Heart left ventricle (tissue), 16 donors: ENCODE results near the gene TMEM145. TPM values are rescaled to one million over a fixed set of nuclear protein-coding genes. Genes with fewer than 3 reads are reported as not detected.
A peak's percentile ranks its signal among the peaks of the same experiment; 100 is the strongest.

Source experiments
- ATAC-seq, 4 donors: fragments of 200-7000 bp; cut with Tn5 transposase; one replicate each; pipeline ENCODE4 v1.9.1; 2020 to 2022; ENCODE audit warnings: moderate library complexity in 4 of 4, mild to moderate bottlenecking in 3 of 4, moderate number of reproducible peaks in 1 of 4
- DNase-seq, 5 donors: peaks; one replicate each; pipeline ENCODE4 v3.0.0-alpha.2; 2020
- H3K27ac ChIP-seq, 12 donors: fragments of 200-600 bp; sonication (generic) in 4 of 12; one replicate each; pipeline versions ENCODE4 v1.5.0 to v1.8.0; 2016 to 2022; ENCODE audit warnings: mild to moderate bottlenecking in 2 of 12
- H3K27me3 ChIP-seq, 9 donors: fragments of 200-600 bp; sonication (generic) in 2 of 9; one replicate each; pipeline versions ENCODE4 v1.5.1 to v1.8.0; 2016 to 2022; ENCODE audit warnings: mild to moderate bottlenecking in 3 of 9
- H3K36me3 ChIP-seq, 9 donors: fragments of 200-600 bp; sonication (generic) in 2 of 9; one replicate each; pipeline versions ENCODE4 v1.5.0 to v1.8.0; 2018 to 2022; ENCODE audit warnings: mild to moderate bottlenecking in 2 of 9
- H3K4me1 ChIP-seq, 12 donors: fragments of 200-600 bp; sonication (generic) in 4 of 12; one replicate each; pipeline versions ENCODE4 v1.5.0 to v1.8.0; 2016 to 2022; ENCODE audit warnings: mild to moderate bottlenecking in 3 of 12
- H3K4me3 ChIP-seq, 12 donors: fragments of 200-600 bp; sonication (generic) in 4 of 12; one replicate each; pipeline versions ENCODE4 v1.5.0 to v1.8.0; 2017 to 2022; ENCODE audit warnings: mild to moderate bottlenecking in 9 of 12, moderate library complexity in 4 of 12
- H3K9me3 ChIP-seq, 12 donors: fragments of 200-600 bp; sonication (generic) in 4 of 12; one replicate each; pipeline versions ENCODE4 v1.5.0 to v1.8.0; 2016 to 2022; ENCODE audit warnings: mild to moderate bottlenecking in 1 of 12
- CTCF ChIP-seq, 12 donors: fragments of 200-600 bp; sonication (generic) in 4 of 12; IDR thresholded peaks; one replicate each; pipeline versions ENCODE4 v1.5.0 to v1.8.0; 2018 to 2022; ENCODE audit warnings: antibody characterized with exemption in 12 of 12, mild to moderate bottlenecking in 5 of 12
- POLR2A ChIP-seq, 2 donors: fragments of 450-650 bp; IDR thresholded peaks; one replicate each; pipeline ENCODE4 v1.6.1; 2017; ENCODE audit warnings: antibody characterized with exemption in 2 of 2, mild to moderate bottlenecking in 2 of 2, moderate library complexity in 2 of 2
- WGBS, 4 donors: extraction: QIAGEN DNeasy Blood & Tissue Kit in 2 of 4; methylation state at CpG; one replicate each; pipeline versions ENCODE4 v1.1.5 to v1.1.7; 2013 to 2018; 5-methylcytosine and 5-hydroxymethylcytosine counted together
- intact Hi-C, 10 donors: fragments of 100-400 bp; cut with DNase I; formaldehyde crosslinking; loops; one replicate each; pipeline versions ENCODE4 v1.11.1 to v1.14.2; 2022
- polyA plus RNA-seq, 2 donors: library from polyadenylated mRNA; stranded (reverse); fragments of 200-250 nt; gene quantifications; one replicate each; pipeline ENCODE4 v1.2.3, GENCODE V29; 2013
- total RNA-seq, 9 donors: library from RNA; depleted of rRNA in 2 of 9; stranded (reverse); fragments of >200 nt in 2 of 9; fragmentation: NEBNext Ultra II Directional in 3 of 9; extraction: Animal tissue kit (Norgen Biotek cat#: 25700) in 3 of 9; gene quantifications; one replicate each; pipeline versions ENCODE4 v1.1.0 to v1.2.4, GENCODE V29; 2016 to 2023
- donor health status: ischemic (EF 13 %, LVEDD 7.1; RV severe dilation, severe dysfunction).
- donor health status: healthy with polysubstance abuse.
- donor health status: DM: no; HTN: yes; CAD: no.
- donor health status: DM: no; HTN: no; CAD: no.
- donor health status: ischemic (EF 25% LVEDD 6.9; RV normal size, moderate dysfunction).
- donor health status: ischemic (EF 25% LVEDD 5.7; RV mildly dilated, moderate dysfunction).
- donor health status: healthy.
- donor health status: DM: yes; HTN: yes; CAD: no.
- donor health status: ischemic (EF 35%, LVEDD 5.7; RV mildly dilated, moderate dysfunction).
- donor health status: nonischemic (EF 11% LVEDD 7.7; RV severe dilation, severe dysfunction).
- donor health status: DM: yes; HTN: yes; CAD: no.
- donor health status: PGD.
- donor health status: ischemic (EF 29% LVEDD 5.4; RV normal size, mild dysfunction).
- donor health status: nonischemic (EF 23%, LVEDD 6.1; RV moderate dilation, normal function).

The TMEM145 gene
- total and polyA plus RNA-seq, 11 donors: 0.11 to 0.27 (median 0.17) TPM; not detected in 7

- H3K27ac ChIP-seq: peak overlapping the region in 11 of 12 donors; percentile 59 to 97 (median 77)
- WGBS, 4 donors: 2 to 4% (median 3%) methylated on average over 34 to 41 of the region's 41 CpGs
- H3K27me3 ChIP-seq: no peaks in the 10 kb centered on the region
- peaks cover 12 to 62% (median 51%) of the 10 kb centered on the region in 12 donors for H3K4me1 ChIP-seq
- ATAC-seq: no peak
- peak in 1 of 5 donors; percentile 51 for DNase-seq
- H3K9me3 ChIP-seq: no peaks in the 10 kb centered on the region
- TF ChIP-seq POLR2A (IDR thresholded peaks at IDR 0.05): no peak
- TF ChIP-seq CTCF (IDR thresholded peaks at IDR 0.05): no peak
- intact Hi-C loops: loop anchor here in 4 of 10 donors (1.0 to 5.0 kb wide), 4 partner anchors 30 to 42 kb away; partner anchors contain the start of gene GSK3A (in 1 of the 4)
- peak overlapping the region; percentile 35 to 89 (median 65) for H3K4me3 ChIP-seq
- peaks cover 0 to 31% (median 30%) of the 10 kb centered on the region in 9 donors for H3K36me3 ChIP-seq
Observed at GRCh38 chr19:42284591-42285341, 28.3 kb upstream of the TMEM145 start.

- DNase-seq: peak in 1 of 5 donors; percentile 46
- TF ChIP-seq CTCF (IDR thresholded peaks at IDR 0.05): no peak
- TF ChIP-seq POLR2A (IDR thresholded peaks at IDR 0.05): no peak
- no peak for ATAC-seq
- H3K9me3 ChIP-seq: no peaks in the 10 kb centered on the region
- peaks cover 0 to 39% (median 38%) of the 10 kb centered on the region in 9 donors for H3K36me3 ChIP-seq
- whole genome bisulfite sequencing, 4 donors: 15 to 20% (median 17%) methylated on average over 5 of the region's 5 CpGs
- H3K27ac ChIP-seq: peak overlapping the region in 11 of 12 donors; percentile 59 to 97 (median 77)
- peaks cover 12 to 57% (median 51%) of the 10 kb centered on the region in 12 donors for H3K4me1 ChIP-seq
- intact Hi-C loops: loop anchor here in 2 of 10 donors (5.0 kb wide), 2 partner anchors 37 to 38 kb away; no protein-coding TSS in a partner anchor
- H3K4me3 ChIP-seq: peak overlapping the region in 10 of 12 donors; percentile 4 to 89 (median 65)
- H3K27me3 ChIP-seq: no peaks in the 10 kb centered on the region
Observed at GRCh38 chr19:42285541-42285941, 27.6 kb upstream of the TMEM145 start.

- WGBS, 4 donors: 18 to 26% (median 18%) methylated on average over 4 to 6 of the region's 6 CpGs
- Histone ChIP-seq H3K4me1 (peaks cover 12 to 53% (median 49%) of the 10 kb centered on the region in 12 donors), H3K9me3 (no peaks in the 10 kb centered on the region), H3K27ac (peak overlapping the region in 11 of 12 donors; percentile 59 to 97 (median 77)), H3K4me3 (peak overlapping the region in 8 of 12 donors; percentile 60 to 89 (median 66)), H3K27me3 (no peaks in the 10 kb centered on the region), H3K36me3 (peaks cover 0 to 43% (median 42%) of the 10 kb centered on the region in 9 donors)
- TF ChIP-seq CTCF (IDR thresholded peaks at IDR 0.05) (no peak), POLR2A (IDR thresholded peaks at IDR 0.05) (no peak)
- DNase-seq: no peak
- ATAC-seq: no peak
- intact Hi-C loops: loop anchor here in 2 of 10 donors (5.0 kb wide), 2 partner anchors 36 to 39 kb away; no protein-coding TSS in a partner anchor
Observed at GRCh38 chr19:42285988-42286348, 27.1 kb upstream of the TMEM145 start.
